Activated T-helper 2 cell treated with anti-CD3 and anti-CD28 coated beads, Interferon-gamma antibody, Interleukin-2, Interleukin-4, amounts not matched to agents 10 μg/mL and 5 μg/mL and 100 μg/mL, durations not matched to agents 14 hours and 24 hours and 36 hours (primary cell): Measurements from ENCODE around the gene DIP2B. TPM values are rescaled to one million over a fixed set of nuclear protein-coding genes. Genes with fewer than 3 reads are reported as not detected.
A peak's percentile ranks its signal among the peaks of the same experiment; 100 is the strongest.

Experiments
- DNase-seq: peaks from one replicate; pipeline ENCODE4 v3.0.0; 2021; ENCODE audit warnings: low spot score
- H3K27ac Mint-ChIP-seq: one replicate; pipeline ENCODE4 v1.8.0; 2021; ENCODE audit warnings: mixed read lengths
- H3K27me3 Mint-ChIP-seq: one replicate; pipeline ENCODE4 v1.8.0; 2021; ENCODE audit warnings: low read depth, mixed read lengths
- H3K36me3 Mint-ChIP-seq: one replicate; pipeline ENCODE4 v1.8.0; 2021; ENCODE audit warnings: low read depth, mixed read lengths
- H3K4me1 Mint-ChIP-seq: one replicate; pipeline ENCODE4 v1.8.0; 2021; ENCODE audit warnings: low read depth, mixed read lengths
- H3K4me3 Mint-ChIP-seq: one replicate; pipeline ENCODE4 v1.8.0; 2021; ENCODE audit warnings: low read depth, mild to moderate bottlenecking, moderate library complexity, mixed read lengths
- H3K9me3 Mint-ChIP-seq: one replicate; pipeline ENCODE4 v1.8.0; 2021; ENCODE audit warnings: mixed read lengths
- intact Hi-C: fragments of 100-400 bp; cut with micrococcal nuclease; formaldehyde crosslinking; loops from one replicate; pipeline ENCODE4 v1.15.1; 2023
- total RNA-seq: library from RNA; stranded (reverse); gene quantifications from 2 replicates; pipeline ENCODE4 v1.2.3, GENCODE V29; 2022

Gene DIP2B
- total RNA-seq, 1 donor from 2014 or later, result 27.4 TPM

GRCh38 chr12:50635364-50635763 lies 130.6 kb downstream of the DIP2B start:
- Mint-ChIP-seq H3K27ac (no peak overlapping the region), H3K27me3 (no peaks in the 10 kb centered on the region)
- intact Hi-C loops, result loop anchor here (5.0 kb wide), 1 partner anchor 38 kb away; no protein-coding TSS in a partner anchor

GRCh38 chr12:50635857-50636256 lies 131.1 kb downstream of the DIP2B start:
- Mint-ChIP-seq H3K36me3 (peaks cover 17% of the 10 kb centered on the region), H3K4me1 (peaks cover 35% of the 10 kb centered on the region), H3K27ac (no peak overlapping the region), H3K4me3 (no peak overlapping the region), H3K9me3 (no peaks in the 10 kb centered on the region), H3K27me3 (no peaks in the 10 kb centered on the region)
- intact Hi-C loops, result loop anchor here (5.0 kb wide), 1 partner anchor 39 kb away; no protein-coding TSS in a partner anchor
- no peak for DNase-seq

More at GRCh38 chr12:50635364-50635763, 130.6 kb downstream of the DIP2B start:
- no peak for DNase-seq
- no peak overlapping the region for H3K4me3 Mint-ChIP-seq
- no peaks in the 10 kb centered on the region for H3K9me3 Mint-ChIP-seq
- peaks cover 16% of the 10 kb centered on the region for H3K36me3 Mint-ChIP-seq
- peaks cover 30% of the 10 kb centered on the region for H3K4me1 Mint-ChIP-seq

- no peak overlapping the region for H3K27ac Mint-ChIP-seq
- H3K4me1 Mint-ChIP-seq, result peaks cover 38% of the 10 kb centered on the region
- peaks cover 17% of the 10 kb centered on the region for H3K36me3 Mint-ChIP-seq
- DNase-seq, result no peak
- no peak overlapping the region for H3K4me3 Mint-ChIP-seq
- no peaks in the 10 kb centered on the region for H3K9me3 Mint-ChIP-seq
- no peaks in the 10 kb centered on the region for H3K27me3 Mint-ChIP-seq
- intact Hi-C loops, result loop anchor here (5.0 kb wide), 1 partner anchor 39 kb away; no protein-coding TSS in a partner anchor
These were observed 131.7 kb downstream of the DIP2B start for GRCh38 chr12:50636505-50636904.

- H3K9me3 Mint-ChIP-seq, result no peaks in the 10 kb centered on the region
- intact Hi-C loops, result loop anchor here (1.0 to 5.0 kb wide), 2 partner anchors 41 to 134 kb away; partner anchors contain the start of gene DIP2B
- peak overlapping the region; percentile 7 for H3K27ac Mint-ChIP-seq
- H3K36me3 Mint-ChIP-seq, result peaks cover 21% of the 10 kb centered on the region
- DNase-seq, result no peak
- H3K4me1 Mint-ChIP-seq, result peaks cover 43% of the 10 kb centered on the region
- H3K27me3 Mint-ChIP-seq, result no peaks in the 10 kb centered on the region
- H3K4me3 Mint-ChIP-seq, result no peak overlapping the region
These were observed 133.2 kb downstream of the DIP2B start for GRCh38 chr12:50637870-50638481.

GRCh38 chr12:50638482-50638880 lies 133.7 kb downstream of the DIP2B start:
- intact Hi-C loops, result loop anchor here (1.0 to 5.0 kb wide), 2 partner anchors 41 to 134 kb away; partner anchors contain the start of gene DIP2B
- H3K27me3 Mint-ChIP-seq, result no peaks in the 10 kb centered on the region
- no peak overlapping the region for H3K4me3 Mint-ChIP-seq
- no peak for DNase-seq
- H3K27ac Mint-ChIP-seq, result no peak overlapping the region
- peaks cover 23% of the 10 kb centered on the region for H3K36me3 Mint-ChIP-seq
- H3K4me1 Mint-ChIP-seq, result peaks cover 43% of the 10 kb centered on the region
- no peaks in the 10 kb centered on the region for H3K9me3 Mint-ChIP-seq

GRCh38 chr12:50639721-50640120 lies 134.9 kb downstream of the DIP2B start:
- no peak for DNase-seq
- no peak overlapping the region for H3K4me3 Mint-ChIP-seq
- H3K4me1 Mint-ChIP-seq, result peaks cover 37% of the 10 kb centered on the region
- H3K36me3 Mint-ChIP-seq, result peaks cover 24% of the 10 kb centered on the region
- H3K9me3 Mint-ChIP-seq, result no peaks in the 10 kb centered on the region
- H3K27ac Mint-ChIP-seq, result no peak overlapping the region
- intact Hi-C loops, result loop anchor here (5.0 kb wide), 1 partner anchor 42 kb away; no protein-coding TSS in a partner anchor
- no peaks in the 10 kb centered on the region for H3K27me3 Mint-ChIP-seq

GRCh38 chr12:50640321-50640939 lies 135.6 kb downstream of the DIP2B start:
- Mint-ChIP-seq H3K4me1 (peaks cover 33% of the 10 kb centered on the region), H3K36me3 (peaks cover 24% of the 10 kb centered on the region), H3K9me3 (no peaks in the 10 kb centered on the region), H3K4me3 (no peak overlapping the region), H3K27ac (no peak overlapping the region), H3K27me3 (no peaks in the 10 kb centered on the region)
- no peak for DNase-seq
- intact Hi-C loops, result no loop called here

- H3K4me1 Mint-ChIP-seq, result peaks cover 33% of the 10 kb centered on the region
- H3K27ac Mint-ChIP-seq, result no peak overlapping the region
- no peaks in the 10 kb centered on the region for H3K27me3 Mint-ChIP-seq
- peaks cover 24% of the 10 kb centered on the region for H3K36me3 Mint-ChIP-seq
- no peak overlapping the region for H3K4me3 Mint-ChIP-seq
- intact Hi-C loops, result no loop called here
- no peak for DNase-seq
- H3K9me3 Mint-ChIP-seq, result no peaks in the 10 kb centered on the region
These were observed 136.8 kb downstream of the DIP2B start for GRCh38 chr12:50641566-50641965.

- H3K4me3 Mint-ChIP-seq, result no peak overlapping the region
- H3K9me3 Mint-ChIP-seq, result no peaks in the 10 kb centered on the region
- H3K27me3 Mint-ChIP-seq, result no peaks in the 10 kb centered on the region
- H3K36me3 Mint-ChIP-seq, result peaks cover 24% of the 10 kb centered on the region
- intact Hi-C loops, result no loop called here
- no peak for DNase-seq
- H3K27ac Mint-ChIP-seq, result no peak overlapping the region
- H3K4me1 Mint-ChIP-seq, result peaks cover 33% of the 10 kb centered on the region
These were observed 137.3 kb downstream of the DIP2B start for GRCh38 chr12:50642035-50642451.

- no peak for DNase-seq
- Mint-ChIP-seq H3K36me3 (peaks cover 28% of the 10 kb centered on the region), H3K4me1 (peaks cover 27% of the 10 kb centered on the region), H3K4me3 (no peak overlapping the region), H3K27me3 (no peaks in the 10 kb centered on the region), H3K9me3 (no peaks in the 10 kb centered on the region), H3K27ac (no peak overlapping the region)
- intact Hi-C loops, result no loop called here
These were observed 138.0 kb downstream of the DIP2B start for GRCh38 chr12:50642761-50643160.

GRCh38 chr12:50647031-50647430 lies 142.2 kb downstream of the DIP2B start:
- Mint-ChIP-seq H3K4me1 (peaks cover 7% of the 10 kb centered on the region), H3K27ac (no peak overlapping the region), H3K36me3 (peaks cover 15% of the 10 kb centered on the region), H3K27me3 (no peaks in the 10 kb centered on the region), H3K9me3 (no peaks in the 10 kb centered on the region), H3K4me3 (no peak overlapping the region)
- DNase-seq, result no peak
- intact Hi-C loops, result no loop called here

GRCh38 chr12:50647479-50647878 lies 142.7 kb downstream of the DIP2B start:
- no peak for DNase-seq
- H3K36me3 Mint-ChIP-seq, result peaks cover 13% of the 10 kb centered on the region
- H3K9me3 Mint-ChIP-seq, result no peaks in the 10 kb centered on the region
- peaks cover 7% of the 10 kb centered on the region for H3K4me1 Mint-ChIP-seq
- no peaks in the 10 kb centered on the region for H3K27me3 Mint-ChIP-seq
- intact Hi-C loops, result no loop called here
- H3K27ac Mint-ChIP-seq, result no peak overlapping the region
- H3K4me3 Mint-ChIP-seq, result no peak overlapping the region

- Mint-ChIP-seq H3K36me3 (peaks cover 4% of the 10 kb centered on the region), H3K27ac (no peak overlapping the region), H3K4me1 (peaks cover 7% of the 10 kb centered on the region), H3K4me3 (no peak overlapping the region), H3K9me3 (no peaks in the 10 kb centered on the region), H3K27me3 (no peaks in the 10 kb centered on the region)
- no peak for DNase-seq
- intact Hi-C loops, result no loop called here
These were observed 145.5 kb downstream of the DIP2B start for GRCh38 chr12:50650285-50650684.
